HG02943 (cell line): ENCODE data around the gene FBXL17.
A peak's percentile ranks its signal among the peaks of the same experiment; 100 is the strongest.

Experiments used
- ATAC-seq: cut with Tn5 transposase; IDR thresholded peaks from one replicate; pipeline ENCODE4 v1.9.1; 2021; ENCODE audit warnings: mild to moderate bottlenecking, low read depth, moderate library complexity; ENCODE audit not compliant: unreplicated experiment

The FBXL17 gene

DNA sequence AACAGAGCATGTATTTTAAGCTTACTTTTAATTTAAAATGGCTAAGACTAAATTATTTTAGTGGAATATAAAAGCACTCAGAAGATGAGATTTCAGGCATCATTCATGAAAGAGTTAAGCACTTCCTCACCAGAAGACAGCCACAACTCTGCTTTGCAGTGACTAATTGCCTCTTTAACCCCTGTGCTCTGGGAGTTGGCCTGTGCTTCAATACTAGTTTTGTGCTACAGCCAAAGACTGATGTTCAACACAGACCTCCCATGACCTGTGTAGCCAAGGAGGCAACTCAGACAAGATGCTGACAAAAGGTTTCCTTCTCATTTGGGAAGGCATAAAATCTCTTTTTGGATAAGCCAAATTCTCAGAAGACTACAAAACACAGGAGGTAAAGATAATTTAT is 353.5 kb downstream of the FBXL17 start:
- ATAC-seq, result no peak

DNA sequence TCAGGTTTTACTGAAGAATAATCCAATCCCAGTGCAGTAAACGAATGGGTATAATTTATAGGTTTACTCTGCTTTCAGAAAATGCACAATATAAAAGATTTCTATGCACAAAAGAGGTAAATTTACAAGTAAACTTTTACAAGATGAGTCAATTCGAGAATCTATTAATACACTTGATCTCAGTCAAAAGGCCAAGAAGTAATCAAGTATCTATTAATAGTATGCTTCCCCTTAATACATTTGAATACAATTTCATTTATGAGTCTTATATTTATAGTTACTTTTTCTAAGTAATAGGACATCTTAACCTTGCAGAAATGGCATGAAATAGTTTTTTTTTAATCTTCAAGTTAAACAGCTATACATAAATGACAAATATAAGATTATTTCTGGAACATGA is 355.9 kb downstream of the FBXL17 start:
- ATAC-seq, result no peak

DNA sequence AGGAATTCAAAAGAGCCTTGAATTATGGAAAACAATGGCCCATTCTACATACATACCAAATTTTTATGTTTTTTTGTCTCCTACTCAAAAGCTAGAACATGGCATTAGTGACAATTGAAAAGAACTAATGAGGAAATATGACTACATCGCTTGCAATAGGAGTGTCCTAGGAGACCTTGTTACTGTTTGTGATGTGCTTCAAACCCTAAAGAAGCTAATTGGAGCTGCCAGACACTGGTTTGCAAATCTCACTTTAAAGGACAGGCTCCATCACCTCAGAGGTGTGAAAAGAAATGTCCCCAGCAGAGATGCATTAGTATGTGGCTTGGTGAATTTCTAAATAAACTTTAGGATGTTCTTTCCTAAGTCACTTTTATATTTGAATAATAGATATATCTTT is 356.9 kb downstream of the FBXL17 start:
- ATAC-seq, result no peak

DNA sequence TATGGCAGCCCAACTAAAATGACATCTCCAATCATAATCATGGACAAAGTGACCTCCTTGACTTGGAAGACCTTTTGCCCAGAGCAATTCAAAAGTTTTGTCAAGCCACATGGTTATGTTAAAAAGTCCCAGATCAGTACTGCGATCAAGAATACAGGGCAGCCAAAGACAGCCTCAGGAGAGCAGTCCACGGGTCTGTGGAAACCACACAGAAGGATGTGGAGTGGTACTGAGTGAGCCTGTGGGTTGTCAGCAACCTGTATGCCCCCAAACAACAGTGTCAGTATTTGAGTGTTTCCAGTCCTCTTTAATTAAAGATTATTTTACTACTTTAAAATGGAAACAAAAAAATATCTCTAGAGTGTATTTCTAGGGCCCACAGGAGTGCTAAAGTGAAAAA is 365.8 kb downstream of the FBXL17 start:
- no peak for ATAC-seq

DNA sequence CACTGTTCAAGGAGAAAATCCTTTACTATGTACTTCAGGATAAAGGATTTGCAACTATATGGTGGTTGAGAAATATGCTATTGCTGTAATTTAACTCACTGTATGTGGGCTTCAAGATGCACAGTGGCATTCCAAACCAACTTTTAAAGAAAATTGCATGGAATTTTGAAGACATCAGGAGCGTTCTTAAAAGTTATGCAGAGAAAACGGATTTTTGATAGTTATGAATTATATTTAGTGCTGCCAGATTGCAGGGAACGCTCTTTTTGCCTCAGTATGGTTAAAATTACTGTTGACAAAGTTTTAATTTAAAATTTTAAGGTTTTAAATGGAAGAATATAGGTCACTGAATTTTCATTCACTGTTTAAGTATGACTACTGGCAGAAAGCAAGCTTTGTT is 375.1 kb downstream of the FBXL17 start:
- ATAC-seq, result no peak

DNA sequence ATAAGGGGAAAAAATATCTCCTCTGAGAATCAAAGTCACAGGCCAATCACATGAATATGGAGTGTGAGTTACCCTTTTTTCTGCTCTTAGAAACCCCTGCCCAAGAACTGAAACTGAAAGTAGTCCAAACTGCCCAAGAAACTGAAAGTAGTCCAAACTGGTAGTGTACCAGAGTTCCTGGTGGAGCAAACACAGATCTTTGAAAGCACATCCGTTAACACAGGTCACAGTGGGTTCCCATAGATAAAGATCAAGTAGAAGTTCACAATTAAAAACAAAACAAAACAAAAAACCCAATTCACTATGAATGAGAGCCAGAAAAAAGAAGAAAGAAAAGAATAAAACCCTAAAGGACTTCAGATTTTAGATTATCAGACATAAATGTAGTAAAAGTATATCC is 378.7 kb downstream of the FBXL17 start:
- ATAC-seq, result peak; percentile 91

DNA sequence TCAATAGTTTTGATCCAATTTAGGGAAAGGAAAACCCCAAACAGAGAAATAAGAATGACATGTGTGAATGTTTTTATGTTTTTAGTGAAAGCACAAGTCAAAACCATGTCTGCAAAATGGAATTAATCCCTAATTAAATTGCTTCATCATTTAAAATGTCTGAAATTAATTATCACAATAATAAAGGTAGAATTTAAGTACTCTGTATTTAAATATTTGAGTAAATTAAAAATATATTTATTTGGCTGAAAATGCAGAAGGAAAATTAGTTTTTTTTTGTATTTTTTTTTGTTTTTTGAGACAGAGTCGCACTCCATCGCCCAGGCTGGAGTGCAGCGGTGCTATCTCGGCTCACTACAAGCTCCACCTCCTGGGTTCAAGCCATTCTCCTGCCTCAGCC is 380.7 kb downstream of the FBXL17 start:
- no peak for ATAC-seq

DNA sequence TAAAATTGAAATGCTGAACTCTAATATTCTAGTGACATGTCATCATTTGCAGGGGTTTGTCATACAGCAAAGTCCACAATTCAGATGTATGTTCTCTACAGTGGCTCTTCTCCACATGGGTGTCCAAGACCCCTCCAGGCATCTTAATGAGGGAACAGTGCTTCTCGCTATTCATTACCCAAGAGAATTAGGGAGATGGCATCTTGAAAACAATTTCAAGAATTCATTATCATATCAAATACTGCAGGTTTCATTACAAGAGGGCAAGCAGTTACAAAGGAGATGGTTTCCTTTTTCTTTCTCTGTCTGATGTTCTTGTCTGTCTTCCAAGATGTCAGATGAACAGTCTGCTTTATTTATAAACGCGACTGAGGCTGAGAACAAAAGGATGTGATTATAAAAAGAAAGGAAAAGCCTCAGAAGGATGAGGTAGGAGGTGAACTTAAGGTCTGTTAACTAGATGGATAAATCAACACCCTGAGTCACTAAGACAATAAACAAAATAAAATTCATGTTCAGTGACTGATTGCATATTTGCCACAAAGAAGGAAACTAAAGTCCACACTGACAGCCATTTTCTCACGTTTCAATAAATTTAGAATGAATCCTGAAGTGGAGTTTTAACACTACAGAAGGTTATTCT is 384.4 kb downstream of the FBXL17 start:
- no peak for ATAC-seq

DNA sequence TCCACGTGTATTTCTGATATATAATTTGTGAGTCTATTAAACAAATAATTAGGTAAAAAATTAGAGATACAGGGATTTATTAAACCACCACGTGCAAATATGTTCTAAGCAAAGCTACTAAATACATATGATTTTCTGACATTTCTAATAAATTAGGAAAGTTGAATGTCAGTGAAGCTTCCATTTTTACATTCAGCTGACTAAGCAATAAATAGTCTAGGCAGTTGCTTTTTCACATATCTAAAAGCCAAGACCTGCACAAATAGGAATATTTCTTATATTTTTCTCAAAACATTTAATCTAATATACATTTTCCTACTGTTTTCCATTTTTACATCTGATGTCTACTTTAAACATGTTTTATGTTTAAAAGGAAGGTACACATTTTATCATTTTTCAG is 388.6 kb downstream of the FBXL17 start:
- no peak for ATAC-seq

DNA sequence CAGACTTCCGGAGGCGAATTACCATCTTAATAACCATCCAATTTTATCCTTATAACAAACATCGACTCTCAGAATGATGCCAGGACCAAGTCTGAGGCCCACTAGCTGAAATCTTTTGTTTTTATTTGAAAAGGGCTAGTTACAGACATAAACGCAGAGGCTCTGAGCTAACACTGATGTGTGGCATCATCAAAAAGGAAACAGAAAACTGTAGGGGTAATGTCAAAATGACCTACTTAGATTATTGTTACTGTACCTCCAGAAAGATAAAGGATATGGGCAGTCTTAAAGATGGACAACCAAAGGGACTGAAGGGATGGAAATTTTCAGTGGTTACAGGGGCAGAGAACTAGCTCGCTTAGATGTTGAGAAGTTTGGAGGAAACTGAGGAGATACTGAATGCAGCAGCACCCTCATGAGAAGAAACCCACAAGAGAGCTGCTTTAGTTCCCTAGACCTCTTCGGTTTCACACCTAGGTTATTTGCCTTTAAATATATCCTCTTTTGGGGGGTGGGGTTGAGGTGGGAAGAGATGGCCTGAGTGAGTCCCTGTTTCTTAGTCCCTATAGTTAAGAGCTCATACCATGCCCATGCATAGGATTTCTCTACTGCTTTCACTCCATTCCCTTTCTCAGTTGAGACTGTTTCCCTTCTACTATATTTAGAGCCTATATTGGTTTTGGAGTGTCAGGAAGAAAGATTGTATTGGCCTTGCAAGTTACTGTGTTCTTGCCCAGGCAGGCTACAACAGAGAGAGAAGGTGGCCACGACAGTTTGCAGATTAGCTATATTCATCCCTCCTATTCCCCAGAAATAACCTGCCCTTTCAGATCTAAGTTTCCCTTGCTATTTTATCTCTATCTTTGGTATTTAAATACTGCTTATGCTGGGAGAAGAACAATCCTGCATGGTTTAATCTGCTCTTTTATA is 390.8 kb downstream of the FBXL17 start:
- no peak for ATAC-seq

DNA sequence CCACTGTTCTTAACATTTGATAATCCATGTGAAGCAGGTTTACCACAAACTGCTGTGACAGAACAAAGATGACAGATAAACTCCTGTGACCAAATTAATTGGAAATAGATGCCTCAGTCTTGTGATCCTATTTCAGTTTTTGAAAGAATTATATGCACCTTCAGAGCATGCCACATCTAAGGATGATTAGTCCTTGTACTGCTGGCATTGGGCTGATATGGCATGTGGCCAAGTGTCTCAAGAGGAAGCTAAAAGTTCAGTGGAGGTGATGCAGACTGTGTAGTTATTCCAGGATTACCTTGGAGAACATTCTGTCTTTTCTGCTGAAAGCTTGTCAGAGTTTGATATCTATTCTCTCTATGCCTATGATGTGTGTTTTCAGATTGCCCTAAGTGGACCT is 396.8 kb downstream of the FBXL17 start:
- ATAC-seq, result no peak

DNA sequence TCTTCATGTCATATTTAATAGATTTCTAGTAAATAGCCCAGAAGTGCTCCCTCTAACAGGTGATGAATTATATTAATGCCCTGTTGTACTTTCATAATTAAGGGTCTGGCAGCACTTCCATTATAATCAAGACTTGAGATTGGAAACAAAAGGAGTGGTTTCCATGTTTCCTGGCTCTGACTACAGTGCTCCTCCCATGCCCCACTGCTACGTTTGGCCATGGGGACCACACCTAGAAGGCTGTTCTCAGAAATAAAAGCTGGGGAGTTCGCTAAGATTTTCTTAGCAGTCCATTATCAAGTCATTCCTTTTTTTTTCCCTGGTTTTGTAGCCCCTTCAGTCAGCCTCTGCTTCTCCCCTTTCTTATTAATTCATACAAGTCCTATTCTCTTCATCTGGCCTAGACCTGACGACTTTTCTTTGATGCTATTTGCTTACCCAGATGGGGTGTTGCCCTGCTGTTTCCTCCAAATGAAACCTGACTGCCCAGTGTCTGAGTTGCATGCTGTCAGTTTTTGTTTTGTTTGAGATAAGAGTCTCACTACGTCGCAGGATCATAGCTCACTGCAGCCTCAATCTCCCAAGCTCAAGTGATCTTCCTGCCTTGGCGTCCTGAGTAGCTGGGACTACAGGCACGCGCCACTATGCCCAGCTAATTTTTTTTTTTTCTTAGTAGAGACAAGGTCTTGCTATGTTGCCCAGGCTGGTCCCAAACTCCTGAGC is 399.0 kb downstream of the FBXL17 start:
- no peak for ATAC-seq

DNA sequence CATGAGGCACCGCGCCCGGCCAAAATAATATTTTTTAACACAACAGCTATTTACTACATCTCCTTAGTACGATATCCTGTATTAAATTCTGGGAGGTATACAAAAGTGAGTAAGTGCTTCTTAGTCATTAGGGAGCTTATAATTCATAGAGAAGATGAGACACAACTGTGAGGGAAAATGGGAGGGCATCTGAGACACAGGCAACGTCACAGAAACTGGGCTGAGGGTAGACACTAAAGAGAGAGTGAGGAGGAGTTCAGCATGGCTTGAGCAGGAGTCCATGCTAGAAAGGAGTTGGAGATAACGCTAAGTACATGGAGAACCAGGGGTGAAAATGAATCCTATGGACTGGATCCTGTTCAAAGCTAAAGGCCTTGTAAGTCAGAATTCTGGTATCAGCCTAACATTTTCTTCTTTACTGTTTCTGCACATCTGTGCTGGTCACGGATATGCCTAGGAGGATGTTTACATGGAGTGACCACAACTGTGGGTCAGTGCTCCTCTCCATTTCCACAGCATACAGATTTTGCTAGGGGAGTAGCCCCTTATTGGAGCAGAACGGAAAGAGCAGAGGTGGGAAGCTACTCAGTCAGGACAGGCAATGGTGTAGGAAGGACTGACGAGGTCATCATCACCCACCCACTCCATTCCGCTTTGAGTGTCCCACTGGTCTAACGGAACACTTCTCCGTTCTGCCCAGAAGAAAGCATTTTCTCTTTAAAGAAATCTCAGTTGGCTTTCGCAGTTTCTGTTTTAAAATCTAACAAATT is 400.8 kb downstream of the FBXL17 start:
- no peak for ATAC-seq

DNA sequence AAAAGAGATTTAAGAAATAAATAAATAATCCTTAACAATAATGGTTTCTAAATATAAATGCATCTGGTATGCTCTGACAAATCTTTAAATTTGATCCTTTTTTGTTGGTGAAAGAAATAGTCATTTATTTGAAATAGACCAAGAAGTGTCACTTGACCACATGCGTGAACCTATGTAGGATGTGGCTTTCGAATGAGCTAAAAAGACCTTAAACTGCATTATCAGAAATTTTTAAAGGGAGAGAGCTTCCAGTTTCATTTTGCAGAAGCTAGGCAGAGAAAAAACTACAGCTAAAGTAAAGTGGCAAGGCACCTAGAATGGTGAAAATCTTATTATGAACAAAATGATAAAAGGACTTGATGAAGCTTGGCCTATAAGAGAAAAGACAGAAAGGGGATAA is 402.0 kb downstream of the FBXL17 start:
- no peak for ATAC-seq

DNA sequence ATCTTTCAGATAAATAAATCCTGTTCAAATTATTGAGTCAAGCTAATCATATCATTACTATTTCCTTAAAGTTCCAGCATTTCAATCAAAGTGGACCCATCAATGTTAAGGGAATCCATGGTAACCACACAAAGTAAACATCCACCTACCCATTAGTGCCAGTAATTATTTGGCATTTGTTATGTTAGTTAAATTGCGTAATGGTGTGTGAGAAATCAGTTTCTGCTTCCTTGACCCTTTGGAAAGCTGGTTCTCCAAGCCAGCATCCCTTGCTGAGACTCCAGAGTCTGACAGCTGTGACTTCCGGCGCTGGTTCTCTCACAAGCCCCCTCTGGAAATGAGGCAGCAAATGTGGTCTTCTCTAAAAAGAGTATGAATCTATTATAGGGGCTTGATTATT is 402.6 kb downstream of the FBXL17 start:
- no peak for ATAC-seq

DNA sequence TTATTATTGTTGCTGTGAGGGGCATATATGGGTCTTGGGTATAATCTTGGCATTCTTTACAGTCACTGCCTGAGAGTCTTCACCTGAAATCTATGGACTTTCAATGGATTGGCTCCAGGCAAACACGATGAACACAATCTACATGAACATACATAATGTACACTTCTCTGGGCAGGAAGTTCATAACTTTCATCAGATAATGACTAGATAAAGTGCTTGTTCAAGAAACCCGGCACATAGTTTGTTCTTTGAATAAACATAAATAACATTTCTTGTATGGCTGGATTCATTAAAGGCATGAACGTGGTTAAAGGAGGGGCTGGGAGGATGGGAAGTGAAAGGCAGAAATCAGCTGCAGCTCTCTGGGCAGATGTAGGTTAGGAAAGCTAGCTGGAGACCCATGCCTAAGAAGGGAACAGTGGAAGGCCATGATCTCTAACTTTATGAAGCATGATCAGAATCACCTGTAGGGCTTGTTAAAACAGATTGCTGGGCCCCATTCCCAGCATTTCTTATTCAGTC is 404.3 kb downstream of the FBXL17 start:
- ATAC-seq, result no peak

DNA sequence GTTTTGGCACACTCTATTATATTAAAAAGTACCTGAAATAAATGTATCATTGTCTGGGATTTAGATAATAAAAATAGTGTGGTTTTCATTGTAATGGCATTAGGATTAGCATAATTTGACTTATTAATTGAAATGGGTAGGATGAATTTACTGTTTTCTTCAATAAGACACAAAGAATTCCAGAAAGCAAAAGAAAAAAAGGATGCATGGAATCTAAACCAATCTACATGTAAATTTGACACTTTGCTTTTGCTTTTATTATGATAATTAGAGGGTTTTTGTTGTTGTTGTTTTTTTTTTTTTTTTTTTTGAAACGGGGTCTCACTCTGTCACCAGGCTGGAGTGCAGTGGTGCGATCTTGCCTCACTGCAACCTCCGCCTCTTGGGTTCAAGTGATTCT is 406.3 kb downstream of the FBXL17 start:
- ATAC-seq, result no peak

DNA sequence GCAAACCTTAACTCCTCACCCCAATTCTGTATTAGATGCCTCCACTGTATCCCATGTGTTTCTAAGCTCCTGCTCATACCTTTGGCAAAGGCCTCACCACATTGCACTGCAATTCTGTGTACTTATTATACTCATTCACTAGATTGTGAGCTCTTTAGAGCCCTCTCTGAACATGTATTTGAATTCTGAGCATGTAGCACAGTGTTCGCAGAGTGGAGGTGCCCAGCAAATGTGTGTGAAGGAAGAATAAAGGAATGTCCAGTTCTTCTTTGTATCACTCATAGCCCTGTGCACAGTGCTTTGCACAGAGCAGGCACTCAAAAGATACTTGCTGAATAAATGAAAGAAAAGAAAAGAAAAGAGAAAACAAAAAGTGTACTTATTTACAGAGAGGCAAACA is 410.1 kb downstream of the FBXL17 start:
- no peak for ATAC-seq

DNA sequence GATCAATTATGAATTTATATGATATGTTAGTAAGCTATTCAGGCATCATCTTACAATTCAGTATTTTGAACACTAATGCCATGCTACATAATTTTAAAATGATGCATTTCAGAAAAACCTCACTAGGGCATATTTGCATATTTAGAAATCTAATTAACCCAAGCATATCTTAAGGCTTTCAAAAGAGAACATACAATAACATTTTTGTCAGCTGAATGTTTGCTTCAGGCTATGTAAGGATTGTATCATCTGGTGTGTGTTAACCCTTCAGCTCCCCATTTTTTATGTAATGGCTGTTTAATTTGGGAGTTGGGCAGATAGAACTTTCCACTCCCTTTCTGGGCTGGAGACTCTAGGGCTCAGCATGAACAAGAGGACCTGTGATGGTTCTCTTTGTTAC is 412.1 kb downstream of the FBXL17 start:
- ATAC-seq, result no peak

DNA sequence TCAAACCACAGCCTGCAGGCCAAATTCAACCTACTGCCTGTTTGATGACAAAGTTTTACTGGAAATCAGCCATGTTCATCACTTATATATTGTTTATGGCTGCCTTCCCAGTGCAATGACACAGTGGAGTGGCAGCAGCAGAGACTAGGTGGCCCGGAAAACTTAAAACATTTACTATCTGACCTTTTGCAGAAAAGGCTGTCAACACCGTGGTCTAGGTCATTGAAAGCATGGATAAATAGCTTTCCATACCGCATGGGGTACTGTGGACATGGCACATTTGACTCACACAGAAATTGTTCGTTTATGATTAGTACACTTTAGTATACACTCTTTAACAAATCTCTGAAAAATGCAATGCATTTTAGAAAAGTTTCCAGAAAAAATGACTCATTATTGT is 412.9 kb downstream of the FBXL17 start:
- no peak for ATAC-seq
